GM21526 (cell line): Measurements from ENCODE around the gene MACROD1.
"Not testable (repeated sequence)": the region's sequence is repeated elsewhere in the genome, so short reads cannot be mapped to it uniquely, and the experiment has no call there.

Source experiments
- ATAC-seq: cut with Tn5 transposase; IDR thresholded peaks from one replicate; pipeline ENCODE4 v1.9.1; 2021; ENCODE audit warnings: moderate library complexity; ENCODE audit not compliant: unreplicated experiment, low FRiP score

The MACROD1 gene

DNA sequence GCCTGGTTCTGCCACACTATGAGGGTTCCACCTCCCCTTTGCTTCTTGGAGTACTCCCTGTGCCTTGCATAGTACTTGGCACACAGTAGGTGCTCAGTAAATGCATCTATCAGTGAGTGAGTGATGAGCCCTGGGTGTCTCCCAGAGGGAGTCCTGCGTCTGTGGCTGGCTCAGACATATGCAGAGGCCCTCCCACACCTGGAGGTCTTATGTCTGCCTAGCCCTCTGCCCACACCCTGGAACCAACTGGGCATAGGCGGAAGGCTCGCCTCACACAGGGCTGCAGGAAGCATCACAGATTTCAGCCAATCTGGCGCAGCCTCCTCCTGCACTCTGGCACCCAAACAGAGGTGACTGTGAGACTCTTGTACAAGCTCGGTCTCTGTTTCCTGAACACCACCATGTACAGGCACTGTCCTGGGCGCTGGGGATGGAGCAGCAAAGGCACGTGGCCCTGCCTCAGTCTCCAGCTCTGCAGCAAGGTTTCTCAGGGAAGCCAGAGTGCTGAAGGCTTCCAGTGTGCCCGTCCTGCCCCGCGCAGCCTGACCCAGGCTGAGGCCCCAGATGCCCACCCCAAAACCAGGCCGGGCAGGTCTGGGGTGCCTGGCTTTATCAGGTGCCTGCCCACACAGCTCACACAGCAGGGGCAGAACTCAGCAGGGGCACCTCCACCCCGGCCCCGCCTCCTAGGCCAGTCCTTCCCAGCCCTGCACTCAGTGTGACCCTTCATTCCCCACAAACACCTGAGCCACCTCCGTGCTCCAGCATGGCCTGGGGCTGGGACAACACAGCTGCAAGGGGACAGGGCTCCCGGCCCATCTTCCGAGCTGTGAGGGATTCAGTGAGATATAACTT, 103.5 kb downstream of the MACROD1 start:
- no peak for ATAC-seq

DNA sequence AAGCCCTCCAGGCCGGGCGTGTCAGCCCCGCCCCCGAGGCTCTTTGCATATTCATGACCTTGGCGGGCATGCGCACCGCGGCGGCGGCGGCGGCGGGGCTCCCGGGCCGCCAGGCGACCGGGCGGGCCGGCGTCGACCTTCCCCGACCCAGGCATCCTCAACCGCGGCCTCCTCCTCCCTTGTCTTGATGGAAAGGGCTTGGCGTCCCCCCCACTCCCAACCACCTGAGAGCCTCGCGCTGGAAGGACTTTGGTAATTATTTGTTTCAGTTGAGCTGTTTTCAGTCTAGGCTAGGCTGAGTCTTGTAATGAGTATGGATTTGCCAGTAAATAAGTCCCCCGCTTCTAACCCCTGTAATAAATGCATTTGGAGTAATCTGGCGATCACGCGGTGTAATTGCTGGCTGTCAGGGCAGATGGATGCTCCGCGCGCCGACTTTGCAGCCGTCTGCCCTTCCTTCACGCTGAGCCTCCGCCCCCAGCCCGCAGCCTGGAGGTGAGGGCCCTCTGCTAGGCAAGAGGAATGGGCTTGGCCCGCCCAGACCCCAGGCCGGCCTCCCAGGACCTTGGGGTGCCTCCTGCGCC, 105.0 kb downstream of the MACROD1 start:
- no peak for ATAC-seq

DNA sequence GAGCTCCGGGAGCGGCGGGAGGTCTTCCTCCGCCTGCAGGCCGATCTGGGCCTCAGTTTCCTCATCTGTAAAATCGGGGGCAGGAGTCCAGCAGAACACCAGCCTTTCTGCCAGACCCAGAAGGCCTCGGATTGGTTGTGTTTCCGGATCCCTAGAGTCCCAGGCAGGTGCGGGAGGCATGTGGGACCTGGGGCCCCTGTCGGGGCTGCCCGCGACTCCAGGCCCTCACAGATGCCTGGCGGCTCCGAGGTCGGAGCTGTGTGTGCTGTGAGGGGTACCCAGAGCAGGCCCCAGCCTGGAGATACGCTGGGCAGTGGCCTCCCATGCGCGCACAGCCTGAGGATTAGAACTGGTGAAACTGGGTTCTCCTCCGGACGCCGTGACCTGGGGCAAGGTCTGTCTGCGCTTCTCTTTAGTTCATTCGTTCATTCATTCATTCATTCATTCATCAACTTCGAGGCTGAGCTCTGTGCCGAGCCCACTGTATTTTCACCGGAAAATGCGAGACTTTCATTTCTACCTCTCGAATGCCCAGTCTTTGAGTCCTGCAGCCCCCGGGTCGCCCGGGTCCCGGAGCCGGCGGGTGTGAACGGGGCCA, 105.6 kb downstream of the MACROD1 start:
- no peak for ATAC-seq

DNA sequence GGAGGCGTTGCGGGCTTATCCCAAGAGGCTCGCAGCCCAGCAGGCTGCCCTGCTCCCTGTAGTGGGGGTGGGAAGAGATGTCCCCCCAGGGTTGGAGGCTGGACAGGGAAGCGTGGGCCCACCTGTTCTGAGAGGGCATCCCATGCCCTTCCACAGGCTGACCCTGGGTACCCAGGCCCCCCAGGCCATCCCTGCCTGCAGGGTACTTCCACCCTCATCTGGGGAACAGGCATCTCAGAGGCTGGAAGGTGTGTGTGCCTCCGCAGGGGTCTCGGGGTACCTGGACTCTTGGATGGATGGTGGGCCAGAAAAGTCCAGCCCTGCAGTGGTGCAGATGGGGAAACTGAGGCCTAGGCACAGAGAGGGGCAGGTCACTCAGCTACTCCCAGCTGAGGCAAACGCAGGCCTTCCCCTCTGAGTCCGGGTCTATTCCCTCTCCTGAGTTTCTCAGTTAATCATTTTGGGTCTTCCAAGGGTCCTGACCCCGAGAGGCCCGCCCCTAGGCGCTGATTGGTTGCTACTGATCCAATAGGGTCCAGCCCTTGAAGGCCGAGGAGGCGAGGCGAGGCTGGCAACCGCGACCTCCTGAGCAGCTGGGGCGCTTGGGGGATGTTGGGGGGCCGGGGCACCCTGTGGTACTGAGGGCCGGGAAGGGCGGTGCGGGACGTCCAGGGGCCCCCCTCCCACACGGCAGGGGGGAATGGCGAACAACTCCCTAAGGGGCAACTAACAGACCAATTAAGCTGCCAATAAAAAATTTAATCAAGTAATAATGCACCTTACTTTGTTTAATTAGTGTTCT, 106.4 kb downstream of the MACROD1 start:
- no peak for ATAC-seq

DNA sequence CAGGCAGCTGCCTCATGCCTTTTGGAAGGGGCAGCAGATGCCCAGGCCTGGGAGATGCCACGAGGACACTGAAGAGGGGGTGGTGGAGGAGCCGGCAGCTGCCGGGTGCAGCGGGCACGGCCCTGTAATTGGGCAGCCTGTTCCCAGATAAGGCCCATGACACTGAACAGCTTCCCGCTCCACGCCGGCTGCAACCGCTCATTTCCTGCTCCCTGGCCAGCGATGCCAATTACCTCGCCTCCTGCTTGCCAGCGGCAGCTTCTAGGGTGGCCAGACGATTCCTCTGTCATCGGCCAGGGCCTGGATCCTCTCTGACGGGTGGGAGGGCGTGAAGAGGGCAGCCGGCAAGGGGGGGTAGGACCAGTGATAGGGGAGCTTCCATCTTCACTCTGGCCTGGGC, 107.4 kb downstream of the MACROD1 start:
- no peak for ATAC-seq

DNA sequence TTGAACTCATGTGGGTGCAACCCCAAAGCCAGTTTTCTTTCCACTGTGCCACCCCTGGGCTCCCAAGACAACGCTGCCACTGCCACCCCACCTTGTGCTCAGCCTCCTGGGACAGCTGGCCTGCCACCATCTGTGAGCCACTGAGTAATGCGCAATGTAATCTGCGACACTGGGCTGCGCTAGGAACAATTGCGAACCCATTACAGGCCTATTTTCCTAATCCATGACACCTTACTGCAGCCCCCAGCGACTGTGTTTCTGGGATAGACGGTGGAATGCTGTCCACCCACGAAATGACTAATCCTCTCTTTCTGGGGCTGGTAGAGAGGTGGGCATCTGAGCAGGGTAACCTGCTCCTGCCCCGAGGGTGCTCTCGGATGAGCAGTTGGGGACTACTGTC, 108.0 kb downstream of the MACROD1 start:
- no peak for ATAC-seq

DNA sequence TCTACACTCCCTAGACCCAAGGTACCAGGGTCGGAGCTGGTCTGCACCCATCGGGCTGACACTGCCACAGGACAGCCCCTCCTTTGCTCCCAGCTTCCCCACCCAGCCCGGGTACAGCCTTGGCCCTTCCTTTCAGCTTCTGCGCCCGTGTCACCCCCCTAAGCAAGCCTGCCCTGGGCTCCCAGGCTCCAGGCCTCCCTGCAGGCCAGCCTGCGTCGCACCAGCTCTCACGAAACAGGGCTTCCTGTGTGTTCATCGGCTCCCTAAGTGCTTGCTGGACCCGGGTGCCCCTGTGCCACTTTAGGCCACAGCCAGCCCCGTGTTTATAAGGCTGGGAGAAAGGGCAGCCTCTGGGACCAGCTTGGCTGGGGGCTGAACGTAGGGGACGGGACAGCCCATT, 109.1 kb downstream of the MACROD1 start:
- no peak for ATAC-seq

DNA sequence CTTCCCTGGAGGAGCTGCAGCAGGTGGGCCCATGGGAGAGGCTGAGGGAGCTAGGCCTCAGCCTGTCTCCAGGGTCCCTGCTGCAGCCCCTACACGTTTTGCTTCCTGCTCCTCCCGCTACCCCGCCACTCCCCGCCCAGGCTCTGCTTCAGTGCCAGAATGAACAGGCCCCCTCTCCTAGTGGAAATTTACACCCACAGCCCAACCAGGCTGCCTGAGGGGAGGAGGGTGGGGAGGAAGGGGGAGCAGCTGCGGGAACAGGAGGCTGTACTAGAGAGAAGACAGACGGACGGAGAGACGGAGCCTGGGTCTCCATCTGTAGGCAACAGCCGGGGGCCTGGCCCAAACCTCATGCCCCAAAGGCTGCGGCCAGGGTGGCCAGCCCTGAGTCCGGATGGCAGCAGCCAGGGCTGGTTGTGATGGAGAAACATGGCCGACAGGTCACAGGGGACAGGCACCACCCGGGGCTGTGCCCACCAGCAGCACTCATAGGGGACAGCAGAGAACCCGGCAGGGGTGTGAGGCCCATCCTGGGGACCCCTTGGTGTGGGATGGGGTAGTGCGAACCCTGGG, 109.6 kb downstream of the MACROD1 start:
- ATAC-seq: no peak

DNA sequence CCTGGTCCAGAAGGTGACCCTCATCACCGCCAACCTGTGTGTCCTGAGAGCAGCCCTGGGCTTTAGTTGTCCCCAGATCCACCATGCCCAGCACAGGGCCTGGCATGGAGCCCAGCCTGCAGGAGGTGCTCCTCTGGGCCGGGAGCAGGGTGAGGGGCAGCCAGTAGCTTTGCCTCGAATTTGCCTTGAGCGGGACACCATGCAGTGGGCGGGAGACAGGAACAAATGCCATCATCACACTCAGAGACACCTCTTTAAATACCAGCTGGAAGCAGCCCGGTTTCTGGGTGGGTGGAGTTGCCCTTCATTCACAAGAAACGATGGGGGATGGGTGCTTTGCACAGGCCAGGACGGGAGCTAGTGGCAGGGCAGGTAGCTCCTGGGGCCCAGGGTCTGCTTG, 110.8 kb downstream of the MACROD1 start:
- no peak for ATAC-seq

DNA sequence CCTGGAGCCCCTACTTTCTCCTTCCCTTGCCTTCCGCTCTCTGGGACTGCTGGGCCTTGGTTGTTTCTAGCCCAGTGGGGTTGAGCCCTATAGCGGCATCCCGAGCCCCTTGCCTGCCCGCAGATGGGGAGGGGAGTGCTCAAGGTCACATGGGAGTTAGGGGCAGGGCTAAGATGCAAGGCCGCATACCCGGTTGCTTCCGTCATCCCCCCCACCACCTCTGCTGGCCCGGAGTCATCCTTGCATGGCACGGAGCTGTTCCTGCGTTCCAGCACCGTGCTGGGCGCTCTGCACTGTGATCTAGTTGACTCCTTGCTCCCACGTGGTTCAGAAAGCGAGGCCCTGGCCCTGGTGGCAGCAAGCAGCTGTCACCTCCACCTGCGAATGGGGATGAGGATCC, 112.2 kb downstream of the MACROD1 start:
- no peak for ATAC-seq

DNA sequence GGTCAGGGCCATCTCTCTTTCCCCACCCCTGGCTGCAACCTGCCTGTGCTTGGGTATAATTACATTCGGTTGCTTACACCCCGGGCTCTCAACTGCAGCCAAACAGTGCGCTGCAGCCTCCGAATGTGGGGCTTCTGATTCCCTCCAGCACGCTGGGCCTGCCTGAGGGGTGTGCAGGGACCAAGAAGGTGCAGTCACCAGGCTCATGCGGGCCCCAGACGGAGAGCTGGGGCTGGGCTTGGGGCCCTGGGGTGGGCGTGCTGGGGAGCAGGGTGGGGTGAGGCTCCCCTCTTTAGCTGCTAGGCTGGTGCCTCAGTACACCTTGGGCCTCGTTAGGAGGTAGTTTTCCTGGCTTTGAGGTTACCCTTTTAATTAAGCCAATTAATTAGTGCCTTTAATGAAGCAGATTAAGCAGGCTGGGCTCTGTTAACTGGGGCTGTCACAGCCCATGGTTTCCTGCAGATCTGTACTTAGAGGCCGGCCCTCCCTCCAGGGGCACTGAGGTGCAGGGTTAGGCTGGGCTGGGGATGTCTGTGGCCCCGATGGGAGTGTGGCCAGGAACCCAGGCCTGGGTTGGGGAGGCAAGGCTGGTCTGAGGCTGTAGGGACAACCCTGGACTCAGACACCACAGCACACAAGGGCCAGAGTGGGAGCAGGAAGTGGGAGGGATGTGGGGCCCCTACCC, 112.8 kb downstream of the MACROD1 start:
- no peak for ATAC-seq

DNA sequence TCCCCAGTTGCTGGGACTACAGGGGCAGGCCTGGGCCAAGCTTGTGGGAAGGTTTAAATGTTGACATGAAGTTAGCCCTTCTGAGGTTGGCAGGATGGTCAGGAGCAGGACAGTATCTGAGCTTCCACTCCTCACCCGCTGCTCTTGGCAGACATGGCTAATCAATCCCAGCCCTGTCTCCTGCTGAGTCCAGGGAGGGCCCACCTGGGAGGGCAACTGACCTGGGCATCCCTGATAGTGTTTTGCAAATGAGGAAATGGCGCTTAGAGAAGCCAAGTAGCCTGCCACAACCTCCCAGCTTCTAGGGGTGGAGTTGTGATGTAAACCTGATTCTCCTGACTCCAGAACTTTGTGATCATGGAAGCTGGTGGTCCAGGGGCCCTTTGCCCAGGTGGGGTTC, 113.5 kb downstream of the MACROD1 start:
- ATAC-seq: no peak

DNA sequence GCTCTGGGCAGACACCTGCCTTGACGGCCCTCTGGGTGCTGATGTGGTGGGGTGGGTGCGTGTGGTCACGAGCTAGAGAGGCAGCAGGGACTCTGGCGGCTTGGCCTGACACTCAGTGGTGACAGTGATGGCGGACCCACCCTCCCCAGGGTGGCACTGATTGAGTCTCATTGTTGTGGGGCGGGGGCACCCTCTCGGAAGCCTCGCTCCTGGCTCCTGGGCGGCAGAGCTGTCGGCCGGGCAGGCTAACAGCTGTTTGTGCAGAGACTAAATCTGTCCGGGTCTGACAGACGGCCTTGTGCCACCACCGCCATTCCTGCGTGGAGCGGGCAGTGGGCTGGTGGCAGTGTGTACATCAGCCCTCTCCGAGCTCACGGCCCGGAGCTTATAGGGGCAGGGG, 114.6 kb downstream of the MACROD1 start:
- ATAC-seq: no peak

DNA sequence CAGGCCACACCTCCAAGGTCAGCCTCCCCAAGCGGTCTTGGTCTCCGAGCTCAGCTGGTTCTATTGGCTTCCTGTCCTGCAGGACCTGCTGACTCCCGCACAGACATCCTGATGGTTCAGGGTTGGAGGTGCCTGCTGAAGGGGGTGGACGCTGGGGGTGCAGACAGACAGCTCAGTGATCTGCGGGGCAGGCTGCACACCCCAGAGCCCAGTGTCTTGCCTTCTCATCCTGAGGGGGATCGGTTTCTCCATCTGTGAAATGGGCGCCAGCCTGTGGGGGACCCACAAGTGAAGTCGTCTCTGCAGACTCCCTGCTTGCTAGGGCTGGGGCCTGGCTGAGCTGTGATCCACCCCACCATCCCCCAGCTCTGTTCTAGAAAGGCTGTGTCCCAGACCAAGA, 116.4 kb downstream of the MACROD1 start:
- no peak for ATAC-seq

DNA sequence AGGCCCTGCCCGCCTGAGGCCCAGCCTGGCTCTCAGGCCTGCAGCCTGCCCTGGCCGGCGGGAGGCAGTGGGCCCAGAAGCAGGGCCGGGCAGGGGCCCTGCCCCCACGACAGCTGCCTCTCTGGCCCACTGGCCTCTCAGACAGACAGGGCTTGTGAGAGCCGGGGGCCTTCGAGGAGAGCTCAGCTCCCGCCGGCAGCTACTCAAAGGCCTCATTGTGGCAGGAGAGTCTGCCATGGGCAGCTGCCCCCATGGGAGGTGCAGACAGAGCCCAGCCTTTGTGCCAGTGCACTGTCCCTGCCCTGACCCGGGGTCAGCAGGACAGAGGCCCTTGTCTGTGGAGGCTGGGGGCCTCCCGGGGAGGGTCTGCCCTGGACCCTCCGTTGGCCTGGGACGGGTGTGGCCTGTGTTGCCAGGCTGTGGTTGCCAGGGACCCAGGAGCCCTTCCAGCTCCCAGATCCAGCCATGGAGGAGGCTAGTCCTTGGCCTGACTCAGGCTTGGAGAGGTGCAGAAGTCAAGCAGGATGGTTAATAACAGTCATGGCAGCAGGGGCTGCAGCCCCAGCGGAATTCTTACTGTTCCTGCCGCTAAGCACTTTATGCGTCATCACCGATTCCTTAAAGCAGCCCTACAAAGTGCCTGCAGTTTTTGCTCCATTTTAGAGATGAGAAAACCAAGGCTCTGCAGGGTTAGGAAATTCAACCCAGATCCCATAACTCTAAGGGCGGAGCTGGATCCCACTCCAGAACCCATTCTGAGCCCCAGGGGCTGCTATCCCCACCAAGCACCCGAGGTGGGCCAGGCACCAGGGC, 117.7 kb downstream of the MACROD1 start:
- no peak for ATAC-seq

DNA sequence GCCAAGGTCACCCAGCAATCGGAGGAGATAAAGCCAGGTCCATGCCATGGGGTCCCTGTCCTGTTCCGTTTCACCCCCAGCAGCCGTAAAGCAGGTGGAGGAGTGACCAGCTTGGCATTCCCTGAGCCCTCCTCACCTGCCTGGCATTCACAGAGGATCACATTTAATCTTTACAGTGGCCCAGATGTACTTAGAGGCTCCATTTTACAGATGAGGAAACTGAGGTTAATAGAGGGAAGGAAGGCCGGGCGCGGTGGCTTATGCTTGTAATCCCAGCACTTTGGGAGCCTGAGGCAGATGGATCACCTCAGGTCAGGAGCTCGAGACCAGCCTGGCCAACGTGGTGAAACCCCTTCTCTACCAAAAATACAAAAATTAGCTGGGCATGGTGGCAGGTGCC, 118.5 kb downstream of the MACROD1 start:
- not testable (repeated sequence) for ATAC-seq

DNA sequence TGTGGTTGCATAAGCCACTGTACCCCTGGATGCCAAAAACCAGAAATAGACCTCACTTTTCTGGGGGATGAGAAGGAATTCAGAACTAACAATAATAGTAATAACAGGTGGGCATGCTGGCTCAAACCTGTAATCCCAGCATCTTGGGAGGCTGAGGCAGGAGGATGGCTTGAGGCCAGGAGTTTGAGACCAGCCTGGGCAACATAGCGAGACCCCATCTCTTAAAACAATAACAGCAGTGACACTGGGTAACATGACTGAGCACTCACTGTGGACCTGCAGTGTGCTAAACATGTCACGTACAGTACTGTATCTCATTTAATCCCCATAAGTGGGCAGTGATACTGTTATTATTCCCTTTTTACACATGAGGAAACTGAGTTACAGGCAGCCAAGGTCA, 120.2 kb downstream of the MACROD1 start:
- no peak for ATAC-seq

DNA sequence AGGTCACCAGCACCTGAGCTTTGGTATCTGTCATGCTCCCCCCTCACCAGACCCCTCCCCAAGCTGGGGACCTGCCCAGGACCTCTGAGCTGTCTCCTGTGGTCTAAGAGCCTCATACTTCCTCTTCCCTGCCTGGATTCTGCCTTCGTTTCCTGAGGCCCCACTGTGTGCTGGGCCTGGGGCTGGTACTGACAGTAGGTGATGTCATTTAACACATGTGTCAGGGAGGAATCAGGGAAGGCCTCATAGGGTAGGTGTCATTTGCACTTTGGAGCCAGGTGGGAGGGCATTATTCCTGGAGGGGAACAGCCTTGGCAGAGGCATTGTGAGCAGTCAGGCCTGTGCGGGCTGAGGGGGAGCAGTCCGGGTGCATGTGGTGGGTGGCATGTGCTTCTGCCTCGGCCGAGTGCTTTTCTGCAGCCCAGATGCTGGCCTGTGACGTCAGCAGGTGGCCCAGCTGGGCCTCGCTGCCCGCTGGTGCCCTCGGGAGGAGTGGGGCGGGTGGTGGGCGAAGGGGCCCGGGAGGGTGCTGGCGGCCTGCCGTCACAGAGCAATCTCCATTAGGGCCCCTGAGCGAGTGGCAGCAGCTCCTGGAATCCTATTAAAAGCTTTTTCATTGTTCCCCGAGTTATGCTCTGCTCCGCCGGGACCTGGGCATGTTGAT, 121.1 kb downstream of the MACROD1 start:
- ATAC-seq: no peak

DNA sequence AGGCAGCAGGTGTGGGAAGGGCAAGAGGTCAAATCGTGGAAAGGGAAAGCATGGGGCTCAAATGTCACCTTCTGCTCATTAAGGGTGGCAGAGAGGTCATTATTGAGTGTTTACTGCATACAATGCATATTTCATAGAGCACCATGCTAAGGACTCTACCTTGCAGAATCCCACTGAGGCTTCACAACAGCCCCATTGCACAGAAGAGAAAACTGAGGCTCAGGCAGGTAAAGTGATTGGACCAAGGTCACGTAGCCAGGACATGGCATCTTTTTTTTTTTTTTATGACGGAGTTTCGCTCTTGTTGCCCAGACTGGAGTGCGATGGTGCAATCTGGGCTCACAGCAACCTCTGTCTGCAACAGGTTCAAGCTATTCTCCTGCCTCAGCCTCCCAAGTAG, 122.4 kb downstream of the MACROD1 start:
- no peak for ATAC-seq
